GM12874 (cell line): ENCODE measurements around the gene KCTD3.

ENCODE experiments used
- TF ChIP-seq, protein P1 (sequence below): IDR thresholded peaks from 2 replicates; pipeline ENCODE4 v1.5.1; 2011; ENCODE audit warnings: low read depth, mild to moderate bottlenecking, control low read depth, low read length, moderate library complexity; ENCODE audit not compliant: insufficient read depth

KCTD3 gene

DNA sequence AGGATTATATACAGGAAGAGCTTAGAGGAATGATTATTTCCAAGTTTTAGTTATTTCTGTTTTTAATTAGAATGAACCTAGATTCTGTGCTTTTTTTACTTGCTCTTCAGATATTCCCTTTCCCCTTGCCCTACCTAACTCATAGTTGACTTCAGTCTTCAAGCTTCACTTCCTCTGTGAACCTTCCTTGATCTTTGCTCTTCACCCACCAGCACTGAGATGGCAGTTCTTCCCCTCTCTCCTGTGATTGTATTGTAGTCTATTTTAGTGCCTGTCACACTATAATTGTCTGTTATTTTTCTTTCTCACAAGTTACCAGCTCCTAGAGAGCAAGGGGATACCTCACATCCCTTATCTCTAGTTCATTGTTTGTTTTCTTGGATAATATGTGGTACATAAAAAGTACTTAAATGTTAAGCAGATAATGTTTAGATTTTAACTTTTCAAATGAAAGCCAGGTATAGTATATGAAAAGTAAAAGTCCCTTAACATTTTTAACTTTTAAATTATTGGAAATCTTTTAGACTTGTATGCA is 33.2 kb downstream of the KCTD3 start:
- TF ChIP-seq, protein P1, sequence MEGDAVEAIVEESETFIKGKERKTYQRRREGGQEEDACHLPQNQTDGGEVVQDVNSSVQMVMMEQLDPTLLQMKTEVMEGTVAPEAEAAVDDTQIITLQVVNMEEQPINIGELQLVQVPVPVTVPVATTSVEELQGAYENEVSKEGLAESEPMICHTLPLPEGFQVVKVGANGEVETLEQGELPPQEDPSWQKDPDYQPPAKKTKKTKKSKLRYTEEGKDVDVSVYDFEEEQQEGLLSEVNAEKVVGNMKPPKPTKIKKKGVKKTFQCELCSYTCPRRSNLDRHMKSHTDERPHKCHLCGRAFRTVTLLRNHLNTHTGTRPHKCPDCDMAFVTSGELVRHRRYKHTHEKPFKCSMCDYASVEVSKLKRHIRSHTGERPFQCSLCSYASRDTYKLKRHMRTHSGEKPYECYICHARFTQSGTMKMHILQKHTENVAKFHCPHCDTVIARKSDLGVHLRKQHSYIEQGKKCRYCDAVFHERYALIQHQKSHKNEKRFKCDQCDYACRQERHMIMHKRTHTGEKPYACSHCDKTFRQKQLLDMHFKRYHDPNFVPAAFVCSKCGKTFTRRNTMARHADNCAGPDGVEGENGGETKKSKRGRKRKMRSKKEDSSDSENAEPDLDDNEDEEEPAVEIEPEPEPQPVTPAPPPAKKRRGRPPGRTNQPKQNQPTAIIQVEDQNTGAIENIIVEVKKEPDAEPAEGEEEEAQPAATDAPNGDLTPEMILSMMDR = no peak

DNA sequence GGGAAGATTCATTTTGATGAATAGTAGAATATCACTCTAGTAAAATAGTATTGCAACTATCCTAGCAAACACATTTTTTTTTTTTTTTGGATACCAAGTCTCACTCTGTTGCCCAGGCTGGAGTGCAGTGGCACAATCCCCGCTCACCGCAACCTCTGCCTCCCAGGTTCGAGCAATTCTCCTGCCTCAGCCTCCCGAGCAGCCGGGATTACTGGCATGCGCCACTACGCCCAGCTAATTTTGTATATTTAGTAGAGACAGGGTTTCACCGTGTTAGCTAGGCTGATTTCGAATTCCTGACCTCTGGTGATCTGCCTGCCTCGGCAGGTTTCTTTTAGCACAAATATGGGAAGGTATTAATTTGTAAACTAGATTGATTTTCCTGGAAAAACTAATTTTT is 33.8 kb downstream of the KCTD3 start:
- TF ChIP-seq, protein P1 = no peak

DNA sequence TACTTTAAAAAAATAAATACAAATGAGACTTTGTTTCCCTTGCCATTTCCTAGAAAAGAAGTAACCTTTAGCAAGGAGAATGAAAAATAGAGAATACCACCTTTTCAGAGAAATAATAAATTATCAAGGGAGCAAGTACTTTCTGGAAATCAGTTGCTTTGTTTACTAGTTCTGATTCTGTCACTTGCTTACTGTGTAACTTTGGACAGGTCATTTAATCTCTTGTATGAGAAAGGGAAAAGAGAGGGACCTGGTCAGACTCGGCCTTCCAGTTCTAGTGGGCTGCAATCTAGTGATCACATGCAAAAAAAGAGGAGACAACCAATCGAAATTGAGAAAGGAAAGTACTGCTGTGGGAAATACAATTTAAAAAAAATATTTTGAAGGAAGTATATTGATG is 34.2 kb downstream of the KCTD3 start:
- TF ChIP-seq, protein P1 = no peak

DNA sequence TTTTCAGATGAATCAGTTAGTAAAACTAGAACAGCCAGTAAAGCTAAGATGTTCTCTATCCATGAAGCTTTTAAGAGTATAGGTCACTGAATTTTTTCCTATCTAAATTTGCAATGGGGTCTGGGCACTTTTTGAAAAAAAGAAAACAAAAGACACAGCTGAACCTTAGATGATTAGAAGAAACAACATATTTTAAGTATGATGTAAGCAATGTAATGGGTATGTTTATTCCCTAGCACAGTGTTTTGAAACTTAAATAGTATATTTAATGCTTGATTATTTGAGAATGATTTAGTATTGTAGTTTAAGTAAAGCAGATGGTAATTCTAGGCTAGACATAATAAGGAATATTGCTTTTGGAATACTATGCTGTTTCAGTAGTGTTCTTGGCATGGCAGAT is 36.2 kb downstream of the KCTD3 start:
- TF ChIP-seq, protein P1 = no peak

DNA sequence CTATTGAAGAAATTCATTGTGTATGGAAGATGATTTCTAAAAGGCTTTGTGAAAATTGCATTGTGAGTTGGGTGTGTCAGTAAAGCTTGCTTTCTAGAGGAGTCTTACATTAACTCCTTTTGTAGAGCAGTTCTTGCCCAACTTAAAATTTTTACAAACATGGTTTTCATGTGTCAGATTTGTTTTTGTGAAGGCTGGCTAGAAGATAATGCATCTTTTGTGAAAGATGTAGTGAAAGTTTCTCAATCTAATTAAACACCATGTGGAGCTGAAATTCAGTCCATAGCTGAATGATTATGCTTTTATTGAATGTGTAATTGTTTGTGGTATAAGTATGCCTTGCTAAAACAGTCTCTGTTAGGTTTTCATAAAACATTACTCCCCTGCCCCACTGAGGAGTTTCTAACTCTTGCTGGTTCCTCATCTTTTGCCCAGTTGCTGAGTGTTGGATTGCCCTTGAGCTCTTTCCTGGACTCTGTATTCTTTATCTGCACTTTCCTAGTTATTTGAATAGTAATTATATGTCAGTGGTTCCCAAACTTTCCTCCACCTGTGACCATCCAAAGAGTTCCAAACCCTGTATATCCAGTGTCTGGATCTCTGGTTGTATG is 38.0 kb downstream of the KCTD3 start:
- TF ChIP-seq, protein P1 = no peak

DNA sequence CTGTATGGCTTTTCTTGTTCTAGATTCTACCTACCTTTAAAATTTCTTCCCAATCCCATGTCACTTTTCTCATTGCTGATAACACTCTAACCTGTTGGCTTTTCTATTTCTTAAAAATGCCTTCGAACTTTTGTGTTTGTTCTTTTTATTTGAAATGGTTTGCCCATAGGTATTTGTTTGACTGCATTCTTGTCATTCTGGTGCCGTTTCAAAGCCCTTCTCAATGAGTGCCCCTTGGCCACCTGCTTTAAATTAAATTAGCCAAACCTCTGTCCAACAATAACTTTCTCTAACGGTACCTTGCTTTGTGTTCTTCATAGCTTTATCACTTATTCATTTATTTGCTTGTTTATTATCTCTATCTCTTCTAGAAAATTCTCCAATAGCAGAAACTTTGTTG is 38.9 kb downstream of the KCTD3 start:
- TF ChIP-seq, protein P1 = no peak

DNA sequence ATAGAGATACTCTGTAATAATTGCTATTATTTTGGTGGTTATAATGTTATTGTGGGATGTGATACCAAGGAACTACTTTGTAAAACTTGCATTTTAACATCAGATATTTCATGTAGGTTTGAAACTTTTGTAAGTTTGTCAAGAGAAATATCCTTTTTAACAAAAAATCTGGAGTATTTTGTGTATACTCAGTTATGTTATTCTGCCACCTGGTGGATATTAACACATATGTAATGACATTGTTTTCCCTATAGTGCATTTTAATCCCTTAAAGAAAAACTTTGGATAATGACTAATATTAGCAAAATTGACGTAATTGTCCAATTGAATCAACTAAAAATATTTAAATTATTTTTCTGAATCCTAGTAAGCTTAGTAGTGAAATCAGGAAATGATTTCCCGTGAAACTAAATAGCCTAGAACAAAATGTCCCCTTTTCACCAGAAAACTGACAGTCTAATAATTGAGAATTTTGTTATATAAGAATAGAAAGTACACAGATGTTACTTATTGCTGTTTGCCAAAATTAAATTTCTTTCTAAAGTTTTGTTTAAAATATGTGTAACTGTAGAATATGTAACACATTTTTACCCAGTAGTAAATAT is 39.6 kb downstream of the KCTD3 start:
- TF ChIP-seq, protein P1 = no peak
